Mesenchymal stem cell (in vitro differentiated cells and primary cell): Measurements from ENCODE around the gene AOPEP.

ENCODE experiments used
- DNase-seq: peaks from one replicate; pipeline ENCODE4 v3.0.0-alpha.2; 2013
- H2AFZ ChIP-seq: one replicate; pipeline ENCODE4 v1.6.1; 2013; ENCODE audit warnings: low read depth, mild to moderate bottlenecking, control low read depth, inconsistent platforms, low read length, moderate library complexity
- H2AK5ac ChIP-seq: 2 replicates; pipeline ENCODE4 v1.6.1; 2013; ENCODE audit warnings: low read length, moderate library complexity, mild to moderate bottlenecking, inconsistent platforms; ENCODE audit not compliant: severe bottlenecking
- H2BK120ac ChIP-seq: one replicate; pipeline ENCODE4 v1.6.1; 2013; ENCODE audit warnings: low read depth, mild to moderate bottlenecking, inconsistent platforms, low read length, moderate library complexity
- H2BK12ac ChIP-seq, 2 experiments: one replicate each; pipeline ENCODE4 v1.6.1; 2013; ENCODE audit warnings: inconsistent platforms in 2 of 2, low read length in 2 of 2, mild to moderate bottlenecking in 2 of 2, moderate library complexity in 2 of 2, control low read depth in 1 of 2
- H2BK15ac ChIP-seq: one replicate; pipeline ENCODE4 v1.6.1; 2013; ENCODE audit warnings: mild to moderate bottlenecking, low read depth, inconsistent platforms; ENCODE audit not compliant: poor library complexity, severe bottlenecking
- H2BK5ac ChIP-seq: 2 replicates; pipeline ENCODE4 v1.6.1; 2013; ENCODE audit warnings: low read depth, mild to moderate bottlenecking, low read length, control low read depth, inconsistent platforms; ENCODE audit not compliant: poor library complexity, severe bottlenecking
- H3K14ac ChIP-seq, 2 experiments: one replicate each; pipeline ENCODE4 v1.6.1; 2013; ENCODE audit warnings: inconsistent platforms in 2 of 2, low read length in 2 of 2, control low read depth in 1 of 2, mild to moderate bottlenecking in 1 of 2, moderate library complexity in 1 of 2
- H3K18ac ChIP-seq, 2 experiments: one replicate each; pipeline ENCODE4 v1.6.1; 2013; ENCODE audit warnings: inconsistent platforms in 2 of 2, low read length in 2 of 2, control low read depth in 1 of 2, low read depth in 1 of 2, mild to moderate bottlenecking in 1 of 2
- H3K23ac ChIP-seq, 2 experiments: one replicate each; pipeline ENCODE4 v1.6.1; 2013; ENCODE audit warnings: inconsistent platforms in 2 of 2, low read length in 2 of 2, mild to moderate bottlenecking in 2 of 2, moderate library complexity in 2 of 2, control low read depth in 1 of 2
- H3K27ac ChIP-seq: 2 replicates; pipeline ENCODE4 v1.5.1; 2013; ENCODE audit warnings: mild to moderate bottlenecking, moderate library complexity, low read length, control low read depth, inconsistent platforms; ENCODE audit not compliant: poor library complexity, severe bottlenecking
- H3K27me3 ChIP-seq, 2 experiments: 2 replicates each; pipeline versions ENCODE4 v1.6.1 to v1.7.0; 2013; ENCODE audit warnings: low read length in 2 of 2, mild to moderate bottlenecking in 2 of 2, moderate library complexity in 2 of 2, control low read depth in 1 of 2, inconsistent platforms in 1 of 2; ENCODE audit not compliant: control insufficient read depth in 1 of 2, insufficient read depth in 1 of 2
- H3K36me3 ChIP-seq, 2 experiments: 2 replicates each; pipeline versions ENCODE4 v1.6.1 to v1.7.0; 2013; ENCODE audit warnings: low read length in 2 of 2, control low read depth in 1 of 2, inconsistent platforms in 1 of 2, low read depth in 1 of 2, mild to moderate bottlenecking in 1 of 2; ENCODE audit not compliant: insufficient read depth in 2 of 2, control insufficient read depth in 1 of 2
- H3K4ac ChIP-seq, 2 experiments: one replicate each; pipeline ENCODE4 v1.6.1; 2013; ENCODE audit warnings: inconsistent platforms in 2 of 2, low read length in 2 of 2, mild to moderate bottlenecking in 2 of 2, moderate library complexity in 2 of 2, control low read depth in 1 of 2, low read depth in 1 of 2
- H3K4me1 ChIP-seq: 2 replicates; pipeline ENCODE4 v1.6.1; 2013; ENCODE audit warnings: low read depth, low read length, control low read depth; ENCODE audit not compliant: control insufficient read depth, insufficient read depth
- H3K4me2 ChIP-seq: 2 replicates; pipeline ENCODE4 v1.6.1; 2013; ENCODE audit warnings: low read length, mild to moderate bottlenecking, inconsistent platforms; ENCODE audit not compliant: poor library complexity, severe bottlenecking
- H3K4me3 ChIP-seq, 2 experiments: 2 replicates each; pipeline versions ENCODE4 v1.5.1 to v1.7.0; 2013; ENCODE audit warnings: low read length in 2 of 2, mild to moderate bottlenecking in 2 of 2, control low read depth in 1 of 2, low read depth in 1 of 2; ENCODE audit not compliant: insufficient read depth in 1 of 2
- H3K79me1 ChIP-seq: replicated peaks from 2 replicates; pipeline ENCODE4 v1.6.1; 2013; ENCODE audit warnings: mild to moderate bottlenecking, control low read depth, low read length, inconsistent platforms; ENCODE audit not compliant: poor library complexity, severe bottlenecking
- H3K9ac ChIP-seq: 2 replicates; pipeline ENCODE4 v1.7.0; 2013; ENCODE audit warnings: mild to moderate bottlenecking, low read length, moderate library complexity
- H3K9me3 ChIP-seq: 2 replicates; pipeline ENCODE4 v1.7.0; 2013; ENCODE audit warnings: mild to moderate bottlenecking, low read length; ENCODE audit not compliant: control insufficient read depth
- H4K8ac ChIP-seq: one replicate; pipeline ENCODE4 v1.6.1; 2013; ENCODE audit warnings: inconsistent platforms, mild to moderate bottlenecking, low read length, moderate library complexity
- H4K91ac ChIP-seq: one replicate; pipeline ENCODE4 v1.6.1; 2013; ENCODE audit warnings: mild to moderate bottlenecking, low read length, inconsistent platforms
- WGBS: methylation state at CpG from one replicate; pipeline ENCODE4 v1.1.7; 2013; ENCODE audit warnings: mixed read lengths; 5-methylcytosine and 5-hydroxymethylcytosine counted together

The AOPEP gene

DNA sequence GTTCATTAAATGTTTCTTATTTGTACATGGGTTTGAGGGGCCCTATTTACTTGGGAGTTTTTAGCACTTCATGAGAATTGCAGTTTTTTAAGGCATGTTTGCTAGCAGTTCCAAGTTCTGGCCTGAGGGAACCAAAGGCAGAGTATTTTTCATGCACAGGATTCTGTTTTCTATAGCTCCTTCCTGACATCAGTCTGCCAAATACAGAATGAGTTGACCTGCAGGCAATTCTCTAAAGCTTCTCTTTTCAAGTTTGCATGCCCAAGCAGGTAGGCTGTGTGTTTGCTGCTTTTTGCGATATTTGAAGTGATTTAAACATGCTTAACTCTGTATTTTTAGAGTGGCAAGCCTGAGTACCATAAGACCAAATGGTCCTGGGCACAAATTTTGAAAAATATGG is 75.8 kb downstream of the AOPEP start:
- Histone ChIP-seq H4K8ac (no peak overlapping the region), H2AFZ (no peak overlapping the region), H3K79me1 (peaks cover 12% of the 10 kb centered on the region), H2BK15ac (no peak overlapping the region), H3K4me3 (no peak overlapping the region), H3K4ac (peak overlapping the region in 1 of 2 experiments; percentile 3), H3K9me3 (no peaks in the 10 kb centered on the region), H3K23ac (no peak overlapping the region), H3K4me1 (peaks cover 14% of the 10 kb centered on the region), H3K18ac (peak overlapping the region in 1 of 2 experiments; percentile 8), H3K36me3 (peaks cover 0 to under 1% of the 10 kb centered on the region in 2 experiments), H3K27ac (peak overlapping the region; percentile 79), H2BK5ac (no peak overlapping the region), H2AK5ac (no peak overlapping the region), H3K9ac (peak overlapping the region; percentile 53), H3K4me2 (no peak overlapping the region), H3K14ac (no peak overlapping the region), H2BK12ac (no peak overlapping the region), H4K91ac (no peak overlapping the region), H2BK120ac (no peak overlapping the region), H3K27me3 (no peaks in the 10 kb centered on the region)
- DNase-seq = no peak
- 100% methylated on average over 1 of the region's 1 CpG for WGBS

DNA sequence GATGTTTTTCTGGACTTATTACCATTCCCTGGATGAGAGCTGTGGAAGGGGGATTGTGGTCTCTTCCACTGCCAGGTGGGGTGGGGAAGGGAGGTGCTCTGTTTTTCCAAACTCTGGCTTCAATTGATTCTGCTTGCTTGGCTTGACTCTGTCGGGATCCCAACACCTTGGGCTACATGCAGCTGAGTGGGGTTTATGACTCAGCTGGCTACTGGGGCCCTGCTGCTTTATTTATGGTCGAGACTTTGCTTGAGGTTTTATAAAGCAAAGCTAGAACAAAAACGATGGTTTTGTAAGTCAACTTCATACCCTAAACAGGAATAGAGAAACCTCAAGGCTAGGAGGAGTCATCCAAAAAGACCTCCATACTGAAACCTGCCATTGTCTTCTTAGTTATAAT is 76.3 kb downstream of the AOPEP start:
- no peak overlapping the region for H4K8ac ChIP-seq
- no peak overlapping the region for H2BK120ac ChIP-seq
- H3K9ac ChIP-seq = no peak overlapping the region
- peak; percentile 84 for DNase-seq
- no peak overlapping the region for H3K14ac ChIP-seq
- peak overlapping the region in 1 of 2 experiments; percentile 46 for H2BK12ac ChIP-seq
- H3K4me2 ChIP-seq = no peak overlapping the region
- H4K91ac ChIP-seq = no peak overlapping the region
- H3K36me3 ChIP-seq = peaks cover 0 to 6% of the 10 kb centered on the region in 2 experiments
- no peaks in the 10 kb centered on the region for H3K9me3 ChIP-seq
- H2AK5ac ChIP-seq = peak overlapping the region; percentile 80
- H2BK5ac ChIP-seq = no peak overlapping the region
- no peak overlapping the region for H3K4me3 ChIP-seq
- WGBS = 0% methylated on average over 1 of the region's 3 CpGs
- H3K23ac ChIP-seq = no peak overlapping the region
- no peak overlapping the region for H2AFZ ChIP-seq
- H2BK15ac ChIP-seq = peak overlapping the region; percentile 80
- H3K27me3 ChIP-seq = no peaks in the 10 kb centered on the region
- peak overlapping the region in 1 of 2 experiments; percentile 77 for H3K18ac ChIP-seq
- H3K4me1 ChIP-seq = peaks cover 14% of the 10 kb centered on the region
- peaks cover 12% of the 10 kb centered on the region for H3K79me1 ChIP-seq
- H3K27ac ChIP-seq = peak overlapping the region; percentile 79
- H3K4ac ChIP-seq = peak overlapping the region in 1 of 2 experiments; percentile 76

DNA sequence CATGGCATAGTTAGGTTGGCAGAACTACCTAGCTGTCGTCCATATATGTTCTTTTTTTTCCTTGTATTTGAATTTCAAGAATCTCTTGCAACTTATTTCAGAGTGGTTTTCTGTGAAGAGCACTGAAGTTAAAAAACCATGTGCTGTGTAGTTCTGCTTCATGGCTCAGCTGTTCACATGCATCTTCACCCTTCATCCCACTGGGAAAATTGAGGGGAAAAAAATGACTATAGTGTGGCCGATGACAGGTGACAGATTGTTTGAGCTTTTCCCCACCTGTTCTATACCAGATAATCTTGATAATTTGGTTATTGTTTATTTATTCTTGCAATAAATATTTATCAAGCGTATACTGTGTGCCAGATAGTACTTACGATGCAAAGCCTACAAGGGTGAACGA is 77.8 kb downstream of the AOPEP start:
- Histone ChIP-seq H3K4me3 (no peak overlapping the region), H3K36me3 (peaks cover 0 to 9% of the 10 kb centered on the region in 2 experiments), H3K4me2 (no peak overlapping the region), H2BK120ac (no peak overlapping the region), H3K4ac (no peak overlapping the region), H3K9ac (no peak overlapping the region), H2AFZ (no peak overlapping the region), H3K9me3 (no peaks in the 10 kb centered on the region), H4K91ac (no peak overlapping the region), H3K27me3 (no peaks in the 10 kb centered on the region), H2BK15ac (no peak overlapping the region), H2BK5ac (no peak overlapping the region), H2BK12ac (no peak overlapping the region), H3K14ac (no peak overlapping the region), H4K8ac (no peak overlapping the region), H2AK5ac (no peak overlapping the region), H3K27ac (no peak overlapping the region), H3K18ac (no peak overlapping the region), H3K23ac (no peak overlapping the region), H3K79me1 (peaks cover 13% of the 10 kb centered on the region), H3K4me1 (peaks cover 20% of the 10 kb centered on the region)
- 97% methylated on average over 4 of the region's 5 CpGs for WGBS
- DNase-seq = no peak

DNA sequence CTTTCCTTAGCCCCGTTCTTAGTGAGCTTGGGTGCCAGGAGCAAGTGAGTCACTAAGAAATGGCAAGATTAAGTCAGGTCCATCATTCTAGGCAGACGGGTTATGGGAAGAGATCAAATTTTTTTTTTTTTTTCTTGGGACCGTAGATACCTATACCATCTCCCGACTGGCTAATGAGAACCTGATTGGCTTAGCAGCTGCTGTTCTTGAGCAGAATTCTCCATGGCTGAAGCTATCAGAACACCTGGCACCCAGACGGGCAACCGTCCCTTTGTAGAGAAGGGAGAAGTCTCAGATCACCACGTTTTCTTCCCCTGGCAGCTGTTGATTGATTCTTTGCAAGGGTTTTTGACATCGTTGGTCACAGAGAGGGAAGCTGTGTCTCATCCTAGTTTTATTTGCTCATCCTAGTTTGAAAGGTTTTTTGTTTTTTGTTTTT is 78.6 kb downstream of the AOPEP start:
- Histone ChIP-seq H3K23ac (no peak overlapping the region), H4K91ac (peak overlapping the region; percentile 71), H2AFZ (no peak overlapping the region), H2AK5ac (peak overlapping the region; percentile 61), H3K4me1 (peaks cover 23% of the 10 kb centered on the region), H3K27ac (no peak overlapping the region), H4K8ac (peak overlapping the region; percentile 67), H3K27me3 (no peaks in the 10 kb centered on the region), H3K18ac (peak overlapping the region; percentile 84 to 86), H2BK120ac (peak overlapping the region; percentile 38), H3K4me3 (no peak overlapping the region), H3K9me3 (no peaks in the 10 kb centered on the region), H2BK12ac (peak overlapping the region; percentile 92 to 99), H3K79me1 (peaks cover 14% of the 10 kb centered on the region), H3K9ac (peak overlapping the region; percentile 81), H3K4ac (peak overlapping the region; percentile 66 to 77), H2BK5ac (no peak overlapping the region), H3K14ac (no peak overlapping the region), H3K36me3 (peaks cover 4 to 9% of the 10 kb centered on the region in 2 experiments), H2BK15ac (peak overlapping the region; percentile 99), H3K4me2 (no peak overlapping the region)
- DNase-seq = no peak
- 59% methylated on average over 8 of the region's 8 CpGs for whole genome bisulfite sequencing
